ENCODE data around the gene NDUFA6.
"Not testable (repeated sequence)": the region's sequence is repeated elsewhere in the genome, so short reads cannot be mapped to it uniquely, and the experiment has no call there.

NDUFA6 gene

GRCh38 chr22:42111798-42112197 is 21.2 kb upstream of the NDUFA6 start:
- no peak overlapping the region for H4K12ac ChIP-seq (ENCODE audit: low read depth, low read length)
- no peak overlapping the region for H4K8ac ChIP-seq (ENCODE audit: low read depth, low read length)
- no peaks in the 10 kb centered on the region for H3K4me1 ChIP-seq (ENCODE audit: control insufficient read depth in 1 of 2, insufficient read depth in 2 of 2, low read length in 2 of 2)
- H4K91ac ChIP-seq (ENCODE audit: low read depth, low read length), result no peak overlapping the region
- H3K36me3 ChIP-seq (ENCODE audit: control insufficient read depth in 1 of 2, insufficient read depth in 2 of 2, low read length in 2 of 2), result no peaks in the 10 kb centered on the region
- no peak overlapping the region for H3K9ac ChIP-seq (ENCODE audit: low read length)
- H3K79me1 ChIP-seq (ENCODE audit: low read length), result no peaks in the 10 kb centered on the region
- peaks cover 8% of the 10 kb centered on the region for H3K9me3 ChIP-seq (ENCODE audit: insufficient read depth, low read depth, low read length)
- no CpG with 5 or more reads among the region's 4 CpGs for WGBS (ENCODE audit: extremely low coverage, insufficient coverage, insufficient read length)
- no peak overlapping the region for H2BK12ac ChIP-seq (ENCODE audit: low read length)
- H3K4me3 ChIP-seq (ENCODE audit: low read depth, low read length), result no peak overlapping the region
- H2BK5ac ChIP-seq (ENCODE audit: low read depth, low read length, poor library complexity), result no peak overlapping the region
- no peak overlapping the region for H2AFZ ChIP-seq (ENCODE audit: insufficient read depth, low read length, poor library complexity)
- no peaks in the 10 kb centered on the region for H3K27me3 ChIP-seq (ENCODE audit: insufficient read depth, low read length)
- no peak overlapping the region for H2BK120ac ChIP-seq (ENCODE audit: insufficient read depth, low read length, poor library complexity)
- H3K23ac ChIP-seq (ENCODE audit: low read length), result no peak overlapping the region
- no peak overlapping the region for H3K4me2 ChIP-seq (ENCODE audit: low read length)
- H3K4ac ChIP-seq (ENCODE audit: low read depth, low read length), result no peak overlapping the region
- H3K18ac ChIP-seq (ENCODE audit: low read length), result no peak overlapping the region
- H3K27ac ChIP-seq (ENCODE audit: low read depth, low read length), result no peak overlapping the region
- H3K79me2 ChIP-seq (ENCODE audit: control insufficient read depth, insufficient read depth, low read length, poor library complexity), result no peaks in the 10 kb centered on the region
- H2AK5ac ChIP-seq (ENCODE audit: low read length), result no peak overlapping the region
- H3K14ac ChIP-seq (ENCODE audit: low read length), result no peak overlapping the region
- DNase-seq, result no peak

- H4K12ac ChIP-seq (ENCODE audit: low read depth, low read length), result no peak overlapping the region
- no peaks in the 10 kb centered on the region for H3K79me1 ChIP-seq (ENCODE audit: low read length)
- no peak overlapping the region for H4K8ac ChIP-seq (ENCODE audit: low read depth, low read length)
- no peaks in the 10 kb centered on the region for H3K27me3 ChIP-seq (ENCODE audit: insufficient read depth, low read length)
- no peak overlapping the region for H3K14ac ChIP-seq (ENCODE audit: low read length)
- no peak overlapping the region for H2BK120ac ChIP-seq (ENCODE audit: insufficient read depth, low read length, poor library complexity)
- DNase-seq, result no peak
- H3K4me2 ChIP-seq (ENCODE audit: low read length), result no peak overlapping the region
- H2AFZ ChIP-seq (ENCODE audit: insufficient read depth, low read length, poor library complexity), result no peak overlapping the region
- no peaks in the 10 kb centered on the region for H3K4me1 ChIP-seq (ENCODE audit: control insufficient read depth in 1 of 2, insufficient read depth in 2 of 2, low read length in 2 of 2)
- H3K9ac ChIP-seq (ENCODE audit: low read length), result no peak overlapping the region
- H3K4ac ChIP-seq (ENCODE audit: low read depth, low read length), result no peak overlapping the region
- WGBS (ENCODE audit: extremely low coverage, insufficient coverage, insufficient read length), result no CpG with 5 or more reads among the region's 18 CpGs
- no peak overlapping the region for H3K18ac ChIP-seq (ENCODE audit: low read length)
- H3K27ac ChIP-seq (ENCODE audit: low read depth, low read length), result no peak overlapping the region
- H3K79me2 ChIP-seq (ENCODE audit: control insufficient read depth, insufficient read depth, low read length, poor library complexity), result no peaks in the 10 kb centered on the region
- H4K91ac ChIP-seq (ENCODE audit: low read depth, low read length), result no peak overlapping the region
- no peak overlapping the region for H3K23ac ChIP-seq (ENCODE audit: low read length)
- H2AK5ac ChIP-seq (ENCODE audit: low read length), result no peak overlapping the region
- H2BK12ac ChIP-seq (ENCODE audit: low read length), result no peak overlapping the region
- peaks cover 9% of the 10 kb centered on the region for H3K9me3 ChIP-seq (ENCODE audit: insufficient read depth, low read depth, low read length)
- no peak overlapping the region for H3K4me3 ChIP-seq (ENCODE audit: low read depth, low read length)
- H3K36me3 ChIP-seq (ENCODE audit: control insufficient read depth in 1 of 2, insufficient read depth in 2 of 2, low read length in 2 of 2), result no peaks in the 10 kb centered on the region
- H2BK5ac ChIP-seq (ENCODE audit: low read depth, low read length, poor library complexity), result no peak overlapping the region
These were observed 18.3 kb upstream of the NDUFA6 start for GRCh38 chr22:42108848-42109247.

- H4K8ac ChIP-seq (ENCODE audit: low read depth, low read length); H2BK12ac ChIP-seq (ENCODE audit: low read length); H4K12ac ChIP-seq (ENCODE audit: low read depth, low read length); H2AK5ac ChIP-seq (ENCODE audit: low read length); H3K4me1 ChIP-seq (ENCODE audit: control insufficient read depth in 1 of 2, insufficient read depth in 2 of 2, low read length in 2 of 2); H3K14ac ChIP-seq (ENCODE audit: low read length); H3K4ac ChIP-seq (ENCODE audit: low read depth, low read length); H2BK5ac ChIP-seq (ENCODE audit: low read depth, low read length, poor library complexity); H3K4me3 ChIP-seq (ENCODE audit: low read depth, low read length); H4K91ac ChIP-seq (ENCODE audit: low read depth, low read length); H3K9ac ChIP-seq (ENCODE audit: low read length); H2AFZ ChIP-seq (ENCODE audit: insufficient read depth, low read length, poor library complexity); H3K36me3 ChIP-seq (ENCODE audit: control insufficient read depth in 1 of 2, insufficient read depth in 2 of 2, low read length in 2 of 2); H3K27ac ChIP-seq (ENCODE audit: low read depth, low read length); H3K79me1 ChIP-seq (ENCODE audit: low read length); H3K27me3 ChIP-seq (ENCODE audit: insufficient read depth, low read length); H2BK120ac ChIP-seq (ENCODE audit: insufficient read depth, low read length, poor library complexity); H3K23ac ChIP-seq (ENCODE audit: low read length); H3K18ac ChIP-seq (ENCODE audit: low read length); DNase-seq; H3K4me2 ChIP-seq (ENCODE audit: low read length); H3K79me2 ChIP-seq (ENCODE audit: control insufficient read depth, insufficient read depth, low read length, poor library complexity): not testable (repeated sequence)
- no CpG with 5 or more reads among the region's 6 CpGs for WGBS (ENCODE audit: extremely low coverage, insufficient coverage, insufficient read length)
- H3K9me3 ChIP-seq (ENCODE audit: insufficient read depth, low read depth, low read length), result peaks cover 15% of the 10 kb centered on the region
These were observed 13.8 kb upstream of the NDUFA6 start for GRCh38 chr22:42104332-42104860.

- H4K91ac ChIP-seq (ENCODE audit: low read depth, low read length), result no peak overlapping the region
- no peak overlapping the region for H3K4me3 ChIP-seq (ENCODE audit: low read depth, low read length)
- no peak overlapping the region for H4K8ac ChIP-seq (ENCODE audit: low read depth, low read length)
- no peak for DNase-seq
- H3K14ac ChIP-seq (ENCODE audit: low read length), result no peak overlapping the region
- WGBS (ENCODE audit: extremely low coverage, insufficient coverage, insufficient read length), result no CpG with 5 or more reads among the region's 3 CpGs
- no peaks in the 10 kb centered on the region for H3K4me1 ChIP-seq (ENCODE audit: control insufficient read depth in 1 of 2, insufficient read depth in 2 of 2, low read length in 2 of 2)
- no peak overlapping the region for H2BK5ac ChIP-seq (ENCODE audit: low read depth, low read length, poor library complexity)
- H3K4ac ChIP-seq (ENCODE audit: low read depth, low read length), result no peak overlapping the region
- no peaks in the 10 kb centered on the region for H3K79me1 ChIP-seq (ENCODE audit: low read length)
- H3K27ac ChIP-seq (ENCODE audit: low read depth, low read length), result no peak overlapping the region
- H2BK12ac ChIP-seq (ENCODE audit: low read length), result no peak overlapping the region
- H3K4me2 ChIP-seq (ENCODE audit: low read length), result no peak overlapping the region
- no peak overlapping the region for H2BK120ac ChIP-seq (ENCODE audit: insufficient read depth, low read length, poor library complexity)
- no peaks in the 10 kb centered on the region for H3K27me3 ChIP-seq (ENCODE audit: insufficient read depth, low read length)
- H3K9ac ChIP-seq (ENCODE audit: low read length), result no peak overlapping the region
- no peak overlapping the region for H4K12ac ChIP-seq (ENCODE audit: low read depth, low read length)
- H2AK5ac ChIP-seq (ENCODE audit: low read length), result no peak overlapping the region
- no peak overlapping the region for H3K18ac ChIP-seq (ENCODE audit: low read length)
- H3K23ac ChIP-seq (ENCODE audit: low read length), result no peak overlapping the region
- no peaks in the 10 kb centered on the region for H3K36me3 ChIP-seq (ENCODE audit: control insufficient read depth in 1 of 2, insufficient read depth in 2 of 2, low read length in 2 of 2)
- H3K79me2 ChIP-seq (ENCODE audit: control insufficient read depth, insufficient read depth, low read length, poor library complexity), result no peaks in the 10 kb centered on the region
- peaks cover 15% of the 10 kb centered on the region for H3K9me3 ChIP-seq (ENCODE audit: insufficient read depth, low read depth, low read length)
- no peak overlapping the region for H2AFZ ChIP-seq (ENCODE audit: insufficient read depth, low read length, poor library complexity)
These were observed 10.6 kb upstream of the NDUFA6 start for GRCh38 chr22:42101199-42101598.
